ENCODE data around the gene MACF1.

DNA sequence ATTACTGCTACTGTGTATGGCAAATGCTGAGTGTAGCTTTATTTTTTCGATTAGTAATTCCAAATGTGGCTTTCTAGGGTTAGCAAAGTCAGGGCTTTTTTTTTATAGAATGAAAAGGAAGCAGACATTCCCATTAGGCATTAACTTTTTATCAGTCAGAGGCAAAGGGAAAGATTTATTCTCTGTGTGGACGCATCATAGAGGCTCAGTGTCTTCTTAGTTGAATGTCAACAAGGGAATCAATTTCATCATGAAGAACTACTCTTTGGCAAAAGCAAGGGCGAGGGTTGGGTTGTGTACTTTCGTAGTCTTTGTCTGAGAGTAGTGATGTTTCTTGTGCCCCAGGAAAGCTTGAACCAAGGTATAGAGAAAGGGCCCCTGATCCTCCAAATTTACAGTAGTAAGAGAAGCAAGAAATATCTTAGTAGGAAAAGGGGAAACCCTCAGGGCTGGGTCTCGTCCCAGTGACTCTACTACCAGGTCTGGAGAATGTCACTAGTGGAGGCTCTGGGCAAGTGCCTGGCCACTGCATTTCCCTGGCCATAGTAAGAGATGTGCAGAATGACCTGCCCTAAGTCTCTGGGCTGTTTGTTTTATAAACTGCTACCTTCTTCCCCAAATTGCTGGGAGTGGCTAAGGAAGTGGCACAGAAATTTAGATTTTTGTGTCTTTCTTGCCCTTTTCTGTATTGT lies 30.0 kb upstream of the MACF1 start:
- TF ChIP-seq FOXA1 (IDR thresholded peaks at IDR 0.05) = peak; percentile 67
- TF ChIP-seq, protein P1, sequence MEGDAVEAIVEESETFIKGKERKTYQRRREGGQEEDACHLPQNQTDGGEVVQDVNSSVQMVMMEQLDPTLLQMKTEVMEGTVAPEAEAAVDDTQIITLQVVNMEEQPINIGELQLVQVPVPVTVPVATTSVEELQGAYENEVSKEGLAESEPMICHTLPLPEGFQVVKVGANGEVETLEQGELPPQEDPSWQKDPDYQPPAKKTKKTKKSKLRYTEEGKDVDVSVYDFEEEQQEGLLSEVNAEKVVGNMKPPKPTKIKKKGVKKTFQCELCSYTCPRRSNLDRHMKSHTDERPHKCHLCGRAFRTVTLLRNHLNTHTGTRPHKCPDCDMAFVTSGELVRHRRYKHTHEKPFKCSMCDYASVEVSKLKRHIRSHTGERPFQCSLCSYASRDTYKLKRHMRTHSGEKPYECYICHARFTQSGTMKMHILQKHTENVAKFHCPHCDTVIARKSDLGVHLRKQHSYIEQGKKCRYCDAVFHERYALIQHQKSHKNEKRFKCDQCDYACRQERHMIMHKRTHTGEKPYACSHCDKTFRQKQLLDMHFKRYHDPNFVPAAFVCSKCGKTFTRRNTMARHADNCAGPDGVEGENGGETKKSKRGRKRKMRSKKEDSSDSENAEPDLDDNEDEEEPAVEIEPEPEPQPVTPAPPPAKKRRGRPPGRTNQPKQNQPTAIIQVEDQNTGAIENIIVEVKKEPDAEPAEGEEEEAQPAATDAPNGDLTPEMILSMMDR (IDR thresholded peaks at IDR 0.05; ENCODE audit: low read depth, low read length, missing input control) = no peak
- TF ChIP-seq RXRA (IDR thresholded peaks at IDR 0.05) = peak; percentile 10 to 31
- TF ChIP-seq, protein P2, sequence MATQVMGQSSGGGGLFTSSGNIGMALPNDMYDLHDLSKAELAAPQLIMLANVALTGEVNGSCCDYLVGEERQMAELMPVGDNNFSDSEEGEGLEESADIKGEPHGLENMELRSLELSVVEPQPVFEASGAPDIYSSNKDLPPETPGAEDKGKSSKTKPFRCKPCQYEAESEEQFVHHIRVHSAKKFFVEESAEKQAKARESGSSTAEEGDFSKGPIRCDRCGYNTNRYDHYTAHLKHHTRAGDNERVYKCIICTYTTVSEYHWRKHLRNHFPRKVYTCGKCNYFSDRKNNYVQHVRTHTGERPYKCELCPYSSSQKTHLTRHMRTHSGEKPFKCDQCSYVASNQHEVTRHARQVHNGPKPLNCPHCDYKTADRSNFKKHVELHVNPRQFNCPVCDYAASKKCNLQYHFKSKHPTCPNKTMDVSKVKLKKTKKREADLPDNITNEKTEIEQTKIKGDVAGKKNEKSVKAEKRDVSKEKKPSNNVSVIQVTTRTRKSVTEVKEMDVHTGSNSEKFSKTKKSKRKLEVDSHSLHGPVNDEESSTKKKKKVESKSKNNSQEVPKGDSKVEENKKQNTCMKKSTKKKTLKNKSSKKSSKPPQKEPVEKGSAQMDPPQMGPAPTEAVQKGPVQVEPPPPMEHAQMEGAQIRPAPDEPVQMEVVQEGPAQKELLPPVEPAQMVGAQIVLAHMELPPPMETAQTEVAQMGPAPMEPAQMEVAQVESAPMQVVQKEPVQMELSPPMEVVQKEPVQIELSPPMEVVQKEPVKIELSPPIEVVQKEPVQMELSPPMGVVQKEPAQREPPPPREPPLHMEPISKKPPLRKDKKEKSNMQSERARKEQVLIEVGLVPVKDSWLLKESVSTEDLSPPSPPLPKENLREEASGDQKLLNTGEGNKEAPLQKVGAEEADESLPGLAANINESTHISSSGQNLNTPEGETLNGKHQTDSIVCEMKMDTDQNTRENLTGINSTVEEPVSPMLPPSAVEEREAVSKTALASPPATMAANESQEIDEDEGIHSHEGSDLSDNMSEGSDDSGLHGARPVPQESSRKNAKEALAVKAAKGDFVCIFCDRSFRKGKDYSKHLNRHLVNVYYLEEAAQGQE (IDR thresholded peaks at IDR 0.05) = no peak
- TF ChIP-seq YY1 (IDR thresholded peaks at IDR 0.05) = peak; percentile 15
- TF ChIP-seq RAD21 (IDR thresholded peaks at IDR 0.05) = no peak
- TF ChIP-seq TAF1 (conservative IDR thresholded peaks at IDR 0.05) = no peak
- TF ChIP-seq SP1 (IDR thresholded peaks at IDR 0.05) = peak; percentile 18
- no peak for TF ChIP-seq EGR1 (IDR thresholded peaks at IDR 0.05; ENCODE audit: low read depth in 2 of 2)
- TF ChIP-seq JUND (IDR thresholded peaks at IDR 0.05) = peak in 1 of 2 donors; percentile 19
- TF ChIP-seq GABPA (IDR thresholded peaks at IDR 0.05 in 1 of 2, conservative IDR thresholded peaks at IDR 0.05 in 1 of 2) = no peak
